GM04503 (cell line): ENCODE results near the gene IWS1.
"Not testable (repeated sequence)": the region's sequence is repeated elsewhere in the genome, so short reads cannot be mapped to it uniquely, and the experiment has no call there.

Source experiments
- DNase-seq: peaks from one replicate; pipeline ENCODE4 v3.0.0-alpha.2; 2012; ENCODE audit warnings: low read depth

The IWS1 gene

GRCh38 chr2:127526132-127527000, at the start of gene IWS1:
Gene IWS1 (minus strand): TSS chr2:127526489. CDS start chr2:127526208, 281 bp downstream.
- DNase-seq = peak; percentile 83

GRCh38 chr2:127575941-127576432, 49.7 kb upstream of the IWS1 start:
- no peak for DNase-seq

GRCh38 chr2:127575185-127575765, 49.0 kb upstream of the IWS1 start:
- DNase-seq = no peak

GRCh38 chr2:127574656-127575055, 48.4 kb upstream of the IWS1 start:
- no peak for DNase-seq

GRCh38 chr2:127573771-127574170, 47.5 kb upstream of the IWS1 start:
- no peak for DNase-seq

- no peak for DNase-seq
Observed at GRCh38 chr2:127573298-127573697, 47.0 kb upstream of the IWS1 start.

GRCh38 chr2:127572841-127573240, 46.6 kb upstream of the IWS1 start:
- DNase-seq = no peak

- DNase-seq = not testable (repeated sequence)
Observed at GRCh38 chr2:127572352-127572751, 46.1 kb upstream of the IWS1 start.

GRCh38 chr2:127570282-127571250, 44.3 kb upstream of the IWS1 start:
- no peak for DNase-seq

- DNase-seq = no peak
Observed at GRCh38 chr2:127569666-127570065, 43.4 kb upstream of the IWS1 start.

- no peak for DNase-seq
Observed at GRCh38 chr2:127568128-127568527, 41.8 kb upstream of the IWS1 start.

- no peak for DNase-seq
Observed at GRCh38 chr2:127567351-127567854, 41.1 kb upstream of the IWS1 start.

GRCh38 chr2:127566576-127566975, 40.3 kb upstream of the IWS1 start:
- DNase-seq = no peak

- DNase-seq = no peak
Observed at GRCh38 chr2:127566139-127566417, 39.8 kb upstream of the IWS1 start.

GRCh38 chr2:127565261-127566138, 39.2 kb upstream of the IWS1 start:
- DNase-seq = no peak

GRCh38 chr2:127564429-127565260, 38.4 kb upstream of the IWS1 start:
- no peak for DNase-seq

- DNase-seq = no peak
Observed at GRCh38 chr2:127563458-127564428, 37.5 kb upstream of the IWS1 start.

- DNase-seq = no peak
Observed at GRCh38 chr2:127562936-127563335, 36.6 kb upstream of the IWS1 start.

GRCh38 chr2:127561371-127561770, 35.1 kb upstream of the IWS1 start:
- DNase-seq = no peak
